GM19467 (cell line): Measurements from ENCODE around the gene PANK4.

ENCODE experiments used
- ATAC-seq: cut with Tn5 transposase; IDR thresholded peaks from one replicate; pipeline ENCODE4 v1.9.1; 2021; ENCODE audit warnings: mild to moderate bottlenecking, moderate library complexity; ENCODE audit not compliant: unreplicated experiment

Gene PANK4

GRCh38 chr1:2530513-2531361 lies 4.3 kb upstream of the PANK4 start:
- no peak for ATAC-seq

- ATAC-seq = no peak
These were observed 3.6 kb upstream of the PANK4 start, which contains the start of gene HES5 for GRCh38 chr1:2529784-2530512. Gene HES5, minus strand, starts transcription at chr1:2530263. Its CDS starts 99 bp downstream, at chr1:2530164.

- ATAC-seq = no peak
These were observed 2.8 kb upstream of the PANK4 start for GRCh38 chr1:2528966-2529783.

- ATAC-seq = no peak
These were observed 2.2 kb upstream of the PANK4 start for GRCh38 chr1:2528611-2528965.

DNA sequence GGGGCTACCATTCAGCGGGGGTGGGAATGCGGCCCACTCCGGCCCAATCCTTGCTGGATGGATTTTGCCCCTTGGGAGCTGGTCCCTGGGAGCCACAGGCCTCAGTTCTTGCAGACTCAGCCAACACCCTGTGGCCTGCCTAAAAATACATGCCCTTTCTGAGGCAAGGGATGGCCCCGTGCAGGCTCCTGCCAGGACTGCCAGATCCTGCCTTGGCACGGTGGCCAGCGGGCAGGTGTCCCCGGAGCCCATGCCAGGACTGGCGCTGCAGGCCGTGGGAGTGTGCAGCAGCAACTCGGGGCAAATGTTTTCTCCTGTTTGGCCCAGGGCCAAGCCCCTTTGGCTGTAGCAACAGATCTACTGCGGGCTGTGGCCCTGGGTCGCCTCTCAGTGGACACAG lies 1.6 kb upstream of the PANK4 start:
- ATAC-seq = no peak

DNA sequence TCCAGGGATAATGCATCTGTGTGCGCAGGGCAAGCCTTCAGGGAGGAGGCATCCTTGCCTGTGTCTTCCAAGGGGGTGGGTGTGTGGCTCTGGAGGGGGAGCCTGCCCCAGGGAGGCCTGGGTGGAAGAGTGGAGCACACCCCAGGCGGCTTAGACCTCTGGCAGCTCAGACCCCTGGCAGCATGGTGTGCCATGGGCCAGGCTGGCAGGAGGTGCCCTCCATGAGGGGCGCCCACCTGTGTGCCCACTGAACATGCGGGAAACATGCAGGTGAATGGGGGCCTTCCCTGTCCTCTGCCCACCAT lies 1.1 kb upstream of the PANK4 start:
- ATAC-seq = no peak

DNA sequence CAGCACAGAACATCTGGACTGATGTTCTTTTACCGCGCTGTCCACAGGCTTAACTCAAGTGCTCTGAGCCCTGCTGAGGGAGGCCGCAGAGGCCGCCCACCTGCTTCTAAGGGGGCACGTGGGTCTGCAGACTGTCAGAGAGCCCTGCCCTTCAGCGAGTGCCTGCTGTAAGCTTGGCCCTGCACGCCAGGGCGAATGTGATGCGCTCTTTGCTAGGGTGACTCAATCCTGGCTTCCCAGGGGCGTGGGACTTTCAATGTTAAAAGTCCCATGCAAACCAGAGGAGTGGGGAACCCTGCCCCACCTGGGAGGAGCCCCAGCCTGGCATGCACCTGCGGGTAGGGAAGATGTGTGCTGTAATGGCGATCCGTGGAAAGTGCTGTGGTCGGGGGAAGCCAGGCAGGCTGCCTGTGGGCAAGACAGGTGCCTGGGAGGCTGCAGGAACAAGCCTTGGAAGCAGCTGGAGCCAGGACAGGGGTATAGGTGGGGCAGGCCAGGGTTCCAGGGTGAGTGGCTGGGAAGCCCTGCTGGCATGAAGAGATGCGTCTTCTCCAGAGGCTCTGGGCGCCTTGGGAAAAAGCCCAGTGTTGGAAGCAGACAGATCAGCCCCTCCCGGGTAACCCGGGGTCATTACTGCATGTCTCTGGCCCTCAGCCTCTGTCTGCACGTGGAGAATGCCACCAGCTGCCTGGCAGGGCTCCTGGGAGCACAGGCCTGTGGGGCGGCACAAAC lies 594 bp upstream of the PANK4 start:
- peak; percentile 16 for ATAC-seq

DNA sequence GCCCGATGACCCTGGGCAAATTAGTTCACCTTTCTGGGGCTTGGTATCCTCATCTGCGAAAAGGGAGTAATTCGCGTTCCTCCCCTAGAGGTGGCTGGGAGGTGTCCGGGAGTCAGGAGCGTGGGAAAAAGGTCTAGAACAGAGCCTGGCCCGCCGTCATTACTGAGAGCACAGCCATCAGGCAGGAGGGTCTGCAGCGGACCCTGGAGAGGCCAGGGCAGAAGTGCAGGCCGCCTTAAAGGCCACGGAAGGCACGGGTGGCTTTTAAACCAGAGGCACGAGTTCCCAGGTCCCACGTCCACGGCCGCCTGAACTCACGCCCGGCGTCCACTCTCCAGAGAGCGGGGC lies 850 bp downstream of the PANK4 start:
- no peak for ATAC-seq

DNA sequence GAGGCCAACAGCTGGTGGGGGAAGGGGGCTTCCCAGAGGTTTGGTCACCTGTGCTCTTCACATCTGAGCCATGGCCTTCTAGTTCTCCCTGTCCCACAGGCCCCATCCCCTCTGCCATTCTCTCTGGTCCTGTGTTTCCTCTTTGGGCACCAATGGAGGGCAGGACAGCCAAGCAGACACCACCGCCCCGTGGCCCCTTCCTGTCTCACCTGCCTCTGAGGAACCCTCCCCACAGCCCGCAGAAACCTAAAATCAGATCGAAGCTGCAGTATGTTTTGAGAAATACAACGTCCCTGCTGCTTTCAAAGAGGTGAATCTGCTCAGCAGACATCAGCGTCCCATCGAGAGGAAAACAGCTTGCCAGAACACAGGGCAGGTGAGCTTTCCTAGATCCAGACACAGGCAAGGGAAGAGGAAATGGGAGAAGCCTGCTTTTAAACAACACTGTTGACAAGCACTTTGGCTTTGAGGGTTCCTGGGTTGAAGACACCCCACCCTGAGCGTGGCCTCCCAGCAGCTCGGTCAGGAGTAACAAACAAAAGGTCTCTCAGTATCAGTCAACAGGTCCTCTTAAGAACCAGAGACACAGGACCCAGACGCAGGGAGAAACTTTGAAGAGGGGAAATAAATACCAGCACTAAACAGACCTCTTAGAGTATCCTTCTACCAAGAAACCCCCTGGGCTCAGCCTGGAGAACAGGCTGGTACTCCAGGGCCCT lies 2.3 kb downstream of the PANK4 start:
- ATAC-seq = no peak

DNA sequence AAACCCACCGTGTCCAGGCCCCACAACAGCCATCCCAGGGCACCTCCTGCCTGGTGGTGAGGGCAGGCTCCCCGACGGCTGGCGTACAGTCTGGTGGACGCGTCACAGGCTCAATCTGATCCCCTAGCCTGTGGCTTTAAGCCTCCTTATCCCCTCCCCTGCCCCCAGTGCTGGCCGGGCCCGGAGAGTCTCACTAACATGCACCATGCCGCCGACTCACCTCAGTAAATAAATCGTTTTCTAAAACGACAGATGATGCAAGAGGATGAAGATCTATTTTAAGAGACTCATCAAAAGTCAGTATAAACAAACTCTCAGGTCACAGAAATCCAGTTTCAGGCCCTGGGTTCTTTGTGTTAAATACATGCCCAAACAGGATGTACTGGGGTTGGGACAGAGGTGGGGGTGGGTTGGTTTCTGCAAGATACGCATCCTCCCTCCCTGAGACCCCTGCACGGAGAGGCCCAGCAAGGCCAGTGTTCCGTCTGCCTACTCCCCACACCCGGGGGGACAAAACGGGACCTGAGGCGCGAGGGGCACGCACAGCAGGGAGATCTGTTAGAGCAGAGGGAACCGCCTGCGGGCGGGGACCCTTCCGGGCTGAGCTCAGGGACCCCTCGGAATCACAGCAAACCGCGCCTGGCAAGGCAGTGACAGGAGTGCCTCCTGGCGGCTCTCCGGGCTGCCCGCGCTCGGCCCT lies 3.1 kb downstream of the PANK4 start:
- no peak for ATAC-seq

- ATAC-seq = no peak
These were observed 4.2 kb downstream of the PANK4 start for GRCh38 chr1:2522230-2522629.

DNA sequence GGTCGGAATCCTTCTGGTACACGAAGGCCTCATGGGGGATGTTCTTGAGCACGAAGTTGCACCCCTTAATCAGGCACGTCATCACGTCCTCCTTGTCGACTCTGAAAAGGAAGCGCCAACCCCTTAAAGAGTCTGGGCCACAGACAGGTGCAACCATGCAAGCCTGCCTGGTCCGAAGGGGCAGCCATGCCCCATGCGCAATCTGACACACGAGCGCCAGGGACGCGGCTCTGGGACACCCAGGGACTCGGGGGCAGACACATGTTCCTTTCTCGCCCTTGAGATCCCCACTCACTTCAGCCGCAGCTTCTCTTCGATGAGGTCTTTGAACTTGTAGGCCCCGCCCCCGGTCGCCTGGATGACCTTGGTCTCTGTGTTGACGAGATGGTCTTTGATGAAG lies 5.6 kb downstream of the PANK4 start:
- ATAC-seq = no peak

DNA sequence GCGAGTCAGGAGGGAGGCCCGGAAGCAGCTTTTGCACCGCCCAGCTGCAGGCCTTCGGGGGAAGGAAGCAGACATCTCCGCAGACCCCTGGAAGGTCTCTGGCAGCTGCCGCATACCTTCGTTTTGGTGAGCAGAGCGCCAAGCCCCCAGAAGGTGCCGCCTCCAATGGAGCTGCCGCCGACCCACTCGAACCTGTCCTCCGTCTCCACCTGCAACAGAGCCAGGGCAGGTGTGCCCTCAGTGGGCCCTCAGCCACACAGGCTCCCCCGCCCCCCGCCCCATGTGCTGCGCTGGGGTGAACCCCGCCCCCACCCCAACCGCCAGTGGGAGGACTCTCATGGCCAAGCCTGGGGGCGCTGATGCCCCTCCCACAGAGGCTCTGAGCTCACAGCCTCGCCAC lies 6.2 kb downstream of the PANK4 start:
- ATAC-seq = no peak

DNA sequence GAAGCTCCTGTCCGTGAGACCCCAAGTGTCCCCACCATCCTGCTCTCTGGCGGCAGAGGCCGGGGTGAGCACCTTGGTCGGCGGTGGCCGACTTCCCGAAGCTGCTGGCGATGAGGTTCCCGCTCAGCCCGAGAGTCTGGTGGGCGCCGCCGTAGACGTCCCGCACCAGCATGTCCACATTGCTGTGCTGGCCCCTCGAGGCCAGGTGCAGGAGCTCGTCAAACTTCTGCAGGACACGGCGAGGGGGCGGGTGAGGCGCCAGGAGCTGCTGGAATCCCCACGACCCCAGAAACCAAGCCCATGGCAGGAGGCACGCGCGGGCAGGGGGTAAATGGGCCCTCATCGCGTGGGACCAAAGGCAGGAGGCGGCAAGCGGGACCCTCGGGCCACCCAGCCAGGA lies 6.7 kb downstream of the PANK4 start:
- ATAC-seq = no peak

DNA sequence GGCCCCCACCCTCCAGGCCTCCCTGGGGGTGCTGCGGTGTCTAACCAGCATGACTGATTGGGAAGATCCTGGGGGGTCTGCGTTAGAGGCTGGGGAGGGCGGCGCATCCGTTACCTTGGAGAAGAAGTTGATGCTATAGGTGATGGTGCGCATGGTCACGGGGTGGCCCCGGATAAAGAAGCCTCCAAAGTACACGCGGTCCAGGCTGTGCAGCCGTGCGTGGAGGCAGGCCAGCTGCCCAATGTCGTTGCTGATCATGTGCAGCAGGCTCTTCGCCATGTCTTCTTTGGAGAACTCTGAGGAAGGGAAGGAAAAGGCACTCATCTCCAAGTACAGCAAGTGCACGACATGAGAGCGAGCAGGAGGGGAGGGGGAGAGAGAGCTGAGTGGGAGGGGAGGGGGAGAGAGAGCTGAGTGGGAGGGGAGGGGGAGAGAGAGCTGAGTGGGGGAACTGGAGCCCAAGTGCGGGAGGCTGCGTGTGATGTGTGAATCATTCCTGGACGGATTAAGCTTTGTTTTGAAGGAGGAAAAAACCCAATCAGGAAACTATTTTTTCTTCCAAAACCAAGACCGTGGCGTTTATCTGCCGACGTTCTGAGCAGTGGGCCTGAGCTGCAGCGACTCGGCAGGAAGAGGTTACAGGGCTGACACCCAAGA lies 7.2 kb downstream of the PANK4 start:
- ATAC-seq = no peak

DNA sequence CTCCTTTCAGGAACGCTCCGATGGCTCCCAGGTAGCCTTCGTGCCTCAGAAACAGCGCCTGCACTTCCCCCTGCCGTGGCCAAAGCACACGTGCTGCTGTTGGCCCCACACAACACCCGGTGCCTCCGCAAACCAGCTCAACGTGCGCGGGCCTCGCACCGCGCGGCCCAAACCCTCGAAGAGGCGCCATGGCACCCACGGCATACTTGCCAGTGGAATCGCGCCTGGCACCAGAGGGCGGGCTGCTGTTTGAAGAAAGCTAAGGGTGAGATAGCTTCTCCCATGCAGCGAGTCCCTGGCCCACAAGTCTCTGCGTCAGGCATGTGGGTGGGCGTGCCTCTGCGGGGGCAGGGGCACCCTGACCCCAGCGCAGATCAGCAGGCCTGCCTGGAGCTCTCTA lies 7.9 kb downstream of the PANK4 start:
- no peak for ATAC-seq

GRCh38 chr1:2517966-2518365 lies 8.4 kb downstream of the PANK4 start:
- ATAC-seq = no peak

DNA sequence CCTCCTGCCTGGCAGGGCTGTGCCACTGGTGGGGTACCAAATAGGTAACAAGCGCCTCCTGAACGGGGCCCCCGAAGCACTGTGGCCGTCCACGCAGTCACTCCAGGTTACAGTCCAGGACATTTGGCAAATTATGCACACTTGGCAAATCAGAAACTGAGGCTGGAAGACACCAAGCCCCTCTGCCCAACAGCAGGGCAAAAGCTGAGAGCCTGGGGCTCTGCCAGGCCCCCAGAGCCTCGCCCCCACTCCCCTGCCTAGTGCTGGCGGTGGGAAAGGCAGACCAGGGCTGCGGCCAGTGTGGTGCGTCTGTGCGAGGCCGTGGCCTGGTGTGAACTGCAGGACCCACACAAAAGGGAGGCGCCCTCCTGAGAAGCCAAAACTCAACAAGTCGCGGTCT lies 9.4 kb downstream of the PANK4 start:
- ATAC-seq = no peak

- ATAC-seq = no peak
These were observed 10.3 kb downstream of the PANK4 start for GRCh38 chr1:2516124-2516523.

DNA sequence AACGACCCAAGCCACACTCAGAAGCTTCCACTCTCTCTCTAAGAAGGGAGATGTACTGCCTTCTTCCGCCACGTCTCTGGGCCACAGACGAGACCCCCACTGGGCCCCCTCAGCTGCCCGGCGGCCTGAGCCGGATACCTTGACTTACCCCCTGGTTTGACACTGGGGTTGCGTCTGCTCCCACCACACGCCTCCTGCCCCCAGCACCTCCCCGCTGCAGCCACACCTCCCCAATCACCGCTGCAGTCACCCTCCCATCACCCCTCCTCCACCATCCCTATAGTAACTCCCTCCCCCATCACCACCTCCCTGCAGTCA lies 10.7 kb downstream of the PANK4 start:
- ATAC-seq = no peak
